Measurements from ENCODE around the gene UBA52. TPM values are rescaled to one million over a fixed set of nuclear protein-coding genes. Genes with fewer than 3 reads are reported as not detected.
"Not testable (repeated sequence)": the region's sequence is repeated elsewhere in the genome, so short reads cannot be mapped to it uniquely, and the experiment has no call there.

Gene UBA52
- 100 to 1,000 TPM; 751 to 855 (median 786) TPM for polyA plus RNA-seq (ENCODE audit: insufficient read length in 4 of 4)

DNA sequence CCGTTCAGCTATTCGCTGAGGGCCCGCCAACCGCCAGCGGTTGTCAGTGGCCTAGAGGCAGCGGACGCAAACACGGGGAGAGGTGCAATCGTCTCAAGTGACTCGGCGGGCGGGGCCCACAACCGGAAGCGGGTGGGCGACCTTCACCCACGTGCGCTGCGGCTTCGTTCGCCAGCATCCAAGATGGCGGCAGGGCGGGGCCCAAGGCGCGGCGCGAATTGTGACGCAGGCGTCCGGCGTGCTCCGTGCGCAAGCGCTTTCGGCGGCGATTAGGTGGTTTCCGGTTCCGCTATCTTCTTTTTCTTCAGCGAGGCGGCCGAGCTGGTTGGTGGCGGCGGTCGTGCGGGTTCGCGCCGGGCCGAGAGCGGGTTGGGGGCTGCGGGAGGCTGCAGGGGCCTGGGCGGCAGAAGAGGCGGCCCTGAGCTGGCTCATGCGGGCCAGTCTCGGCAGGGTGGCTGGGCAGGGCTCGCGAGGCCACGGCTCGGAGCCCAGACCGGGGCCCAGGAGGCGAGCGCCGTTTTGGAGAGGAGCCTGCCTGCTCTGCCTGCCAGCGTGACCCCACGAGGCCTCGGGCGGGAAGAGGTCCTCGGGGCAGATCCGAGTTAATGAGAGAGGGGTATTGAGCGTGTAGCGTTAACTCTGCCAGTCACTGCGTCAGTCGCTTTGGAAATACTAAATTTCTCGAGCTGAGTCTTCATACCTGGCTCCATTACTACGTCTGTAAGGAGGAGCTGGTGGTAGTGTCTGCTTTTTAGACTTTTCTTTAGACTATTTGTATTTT is at the start of gene UBA52:
UBA52 (plus strand) TSS at position 294 of the 781 bp plus-strand sequence. CDS start 1,444 bp downstream, outside the sequence.
- DNase-seq (ENCODE audit: low read depth in 4 of 4, low spot score in 3 of 4) = peak; percentile 91 to 93 (median 92)

DNA sequence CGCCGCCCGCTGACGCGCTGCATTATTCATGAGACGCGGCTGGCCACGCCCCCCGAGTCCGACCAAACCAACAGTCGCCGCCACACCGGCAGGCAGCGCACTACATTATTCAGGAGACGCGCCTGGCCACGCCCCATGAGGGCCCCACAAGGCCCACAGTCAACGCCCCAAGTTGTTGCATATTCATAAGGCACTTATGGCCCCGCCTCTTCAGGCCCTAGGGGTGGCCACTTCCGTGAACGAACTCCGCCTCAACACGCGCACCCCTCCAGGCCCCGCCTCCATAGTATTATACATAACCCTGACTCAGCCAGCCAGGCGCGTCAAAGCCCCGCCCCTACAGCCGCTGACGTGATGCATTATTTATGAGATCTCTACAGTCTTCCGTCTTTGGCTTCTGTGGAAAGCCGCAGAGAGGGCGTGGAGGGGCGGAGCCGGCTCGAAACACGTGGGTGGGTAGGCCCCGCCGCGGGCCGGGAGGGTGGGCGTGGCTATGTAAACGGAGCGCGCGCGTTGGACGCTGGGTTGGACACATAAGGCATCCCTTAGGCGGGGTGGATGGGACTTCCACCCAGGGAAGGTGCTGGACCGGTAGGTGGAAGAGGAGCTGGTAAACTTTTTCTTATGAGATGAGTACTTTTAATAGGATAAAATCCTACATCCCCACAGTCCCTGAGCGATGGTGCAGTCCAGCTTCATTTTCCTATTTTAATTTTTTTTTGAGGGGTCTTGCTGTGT is 49.4 kb upstream of the UBA52 start:
- DNase-seq (ENCODE audit: low read depth in 4 of 4, low spot score in 3 of 4) = peak; percentile 98 to 99 (median 99)

DNA sequence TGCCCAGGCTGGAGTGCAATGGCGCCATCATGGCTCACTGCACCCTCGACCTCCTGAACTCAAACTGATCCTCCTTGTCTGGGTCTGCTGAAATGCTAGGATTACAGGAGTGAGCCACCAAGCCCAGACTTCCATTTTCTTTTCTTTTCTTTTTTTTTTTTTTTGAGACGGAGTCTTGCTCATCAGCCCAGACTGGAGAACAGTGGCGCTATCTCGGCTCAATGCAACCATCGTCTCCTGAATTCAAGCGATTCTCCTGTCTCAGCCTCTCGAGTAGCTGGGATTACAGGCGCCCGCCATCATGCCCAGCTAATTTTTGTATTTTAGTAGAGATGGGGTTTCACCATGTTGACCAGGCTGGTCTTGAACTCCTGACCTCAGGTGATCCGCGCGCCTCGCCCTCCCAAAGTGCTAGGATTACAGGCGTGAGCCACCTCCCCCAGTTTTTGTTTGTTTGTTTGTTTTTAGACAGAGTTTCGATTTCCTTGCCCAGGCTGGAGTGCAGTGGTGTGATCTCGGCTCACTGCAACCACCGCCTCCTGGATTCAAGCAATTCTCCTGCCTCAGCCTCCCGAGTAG is 48.7 kb upstream of the UBA52 start:
- DNase-seq (ENCODE audit: low read depth in 4 of 4, low spot score in 3 of 4) = not testable (repeated sequence)

- no peak for DNase-seq (ENCODE audit: low read depth in 4 of 4, low spot score in 3 of 4)
Observed at GRCh38 chr19:18523841-18524240, 47.8 kb upstream of the UBA52 start.

- DNase-seq (ENCODE audit: low read depth in 4 of 4, low spot score in 3 of 4) = no peak
Observed at GRCh38 chr19:18526316-18526715, 45.3 kb upstream of the UBA52 start.

GRCh38 chr19:18529782-18530181 is 41.9 kb upstream of the UBA52 start:
- DNase-seq (ENCODE audit: low read depth in 4 of 4, low spot score in 3 of 4) = no peak

DNA sequence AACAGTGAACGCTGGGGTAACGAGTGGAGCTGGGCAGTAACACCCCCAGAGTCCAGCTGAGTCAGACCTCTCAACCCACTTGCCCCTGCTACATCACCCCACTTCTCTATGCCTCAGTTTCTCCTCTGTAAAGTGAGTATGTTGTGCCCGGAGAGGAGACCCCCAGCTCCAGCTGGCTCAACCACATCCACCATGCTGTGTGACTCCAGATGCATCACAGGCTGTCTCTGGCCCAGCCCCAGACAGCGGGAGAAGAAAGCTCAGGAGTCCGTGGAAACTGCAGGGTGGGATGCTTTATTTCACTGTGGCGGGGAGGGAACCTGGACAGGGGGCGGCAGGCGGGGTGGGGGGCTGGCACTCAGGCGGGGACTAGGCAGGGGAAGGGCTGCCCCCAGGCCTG is 40.2 kb upstream of the UBA52 start:
- no peak for DNase-seq (ENCODE audit: low read depth in 4 of 4, low spot score in 3 of 4)

DNA sequence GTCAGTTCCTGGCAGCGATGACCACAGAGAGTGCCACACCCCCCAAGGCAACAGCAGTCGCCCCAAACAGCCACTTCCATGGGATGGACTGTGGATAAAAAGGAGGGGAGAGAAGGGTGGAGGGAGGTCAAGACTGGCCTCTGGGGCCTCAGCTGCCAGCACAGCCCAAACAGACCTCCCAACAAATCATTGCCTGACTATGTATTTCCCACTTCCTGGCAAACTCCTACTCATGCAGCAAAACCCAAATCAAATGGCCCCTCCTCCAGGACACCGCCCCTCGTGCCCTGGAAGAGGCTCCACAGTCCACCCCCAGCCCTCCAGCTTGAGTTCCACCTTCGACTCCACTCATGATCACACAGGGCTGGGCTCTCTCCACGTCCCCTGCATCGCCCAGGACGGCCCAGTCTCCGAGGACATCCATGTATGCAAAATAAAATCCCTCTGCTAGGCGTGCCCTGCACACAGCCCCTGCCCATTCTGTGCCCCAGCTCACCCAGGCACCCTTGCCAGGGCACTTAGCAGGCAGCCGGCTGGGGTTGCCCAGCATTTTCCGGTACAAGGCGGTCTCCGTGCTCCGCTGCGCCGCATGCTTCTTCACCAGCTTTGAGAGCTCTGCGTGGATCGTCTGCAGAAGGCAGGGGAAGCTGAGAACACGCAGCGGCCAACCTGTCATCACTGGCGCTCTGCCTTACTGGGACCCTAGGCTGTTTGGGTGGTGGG is 39.3 kb upstream of the UBA52 start:
- no peak for DNase-seq (ENCODE audit: low read depth in 4 of 4, low spot score in 3 of 4)

GRCh38 chr19:18533058-18533457 is 38.6 kb upstream of the UBA52 start:
- DNase-seq (ENCODE audit: low read depth in 4 of 4, low spot score in 3 of 4) = no peak

DNA sequence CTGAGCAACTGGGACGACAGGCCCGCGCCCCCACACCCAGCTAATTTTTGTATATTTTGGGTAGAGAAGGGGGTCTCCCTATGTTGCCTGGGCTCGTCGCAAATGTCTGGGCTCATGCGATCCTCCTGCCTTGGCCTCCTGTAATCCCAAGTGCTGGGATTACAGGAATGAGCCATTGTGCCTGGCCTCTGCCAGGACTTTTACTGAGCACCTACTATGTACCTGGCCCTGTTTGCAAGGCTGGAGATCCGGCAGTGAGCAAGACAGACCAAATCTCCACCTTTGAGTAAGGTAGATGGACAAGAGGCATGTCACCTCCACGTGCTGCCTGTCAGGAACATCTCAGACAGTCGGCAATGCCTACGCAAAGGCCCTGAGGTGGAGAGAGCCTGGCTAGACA is 35.2 kb upstream of the UBA52 start:
- DNase-seq (ENCODE audit: low read depth in 4 of 4, low spot score in 3 of 4) = no peak

GRCh38 chr19:18537431-18537830 is 34.2 kb upstream of the UBA52 start:
- no peak for DNase-seq (ENCODE audit: low read depth in 4 of 4, low spot score in 3 of 4)

- no peak for DNase-seq (ENCODE audit: low read depth in 4 of 4, low spot score in 3 of 4)
Observed at GRCh38 chr19:18538115-18538514, 33.5 kb upstream of the UBA52 start.

GRCh38 chr19:18539372-18539771 is 32.3 kb upstream of the UBA52 start:
- no peak for DNase-seq (ENCODE audit: low read depth in 4 of 4, low spot score in 3 of 4)

DNA sequence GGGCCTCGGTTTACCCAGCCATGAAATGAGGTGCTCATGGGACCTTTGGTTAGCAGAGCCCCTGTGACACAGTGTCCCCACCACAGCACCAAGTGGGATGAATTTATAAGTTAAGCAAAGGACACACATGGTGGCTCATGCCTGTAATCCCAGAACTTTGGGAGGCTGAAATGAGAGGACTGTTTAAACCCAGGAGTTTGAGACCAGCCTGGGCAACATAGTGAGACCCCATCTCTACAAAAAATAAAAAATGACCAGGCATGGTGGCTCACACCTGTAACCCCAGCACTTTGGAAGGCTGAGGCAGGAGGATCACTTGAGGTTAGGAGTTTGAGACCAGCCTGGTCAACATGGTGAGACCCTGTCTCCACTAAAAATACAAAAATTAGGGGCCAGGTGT is 31.5 kb upstream of the UBA52 start:
- DNase-seq (ENCODE audit: low read depth in 4 of 4, low spot score in 3 of 4) = not testable (repeated sequence)

- DNase-seq (ENCODE audit: low read depth in 4 of 4, low spot score in 3 of 4) = no peak
Observed at GRCh38 chr19:18541258-18541991, 30.2 kb upstream of the UBA52 start.

GRCh38 chr19:18541992-18542940 is 29.4 kb upstream of the UBA52 start:
- DNase-seq (ENCODE audit: low read depth in 4 of 4, low spot score in 3 of 4) = no peak

- peak; percentile 69 to 78 (median 75) for DNase-seq (ENCODE audit: low read depth in 4 of 4, low spot score in 3 of 4)
Observed at GRCh38 chr19:18542941-18543813, 28.5 kb upstream of the UBA52 start, which contains the start of gene FKBP8. Gene FKBP8, minus strand, starts transcription at chr19:18543573. Its CDS starts 1,603 bp downstream, at chr19:18541970.

Measured in left renal pelvis (tissue), 4 donors.